Fibroblast of lung (primary cell): ENCODE data around the gene PMS1.

Source experiments
- CTCF ChIP-seq, 2 donors: IDR thresholded peaks in 1 of 2; conservative IDR thresholded peaks in 1 of 2; 1 replicate in 1 of 2; 2 replicates in 1 of 2; pipeline ENCODE4 v1.5.1; 2011 to 2012; ENCODE audit warnings: low read length in 2 of 2, control low read depth in 1 of 2, inconsistent platforms in 1 of 2, low read depth in 1 of 2, mild to moderate bottlenecking in 1 of 2
- EZH2 ChIP-seq: IDR thresholded peaks from 2 replicates; pipeline ENCODE4 v1.5.1; 2012; ENCODE audit warnings: low read length, control low read depth, mild to moderate bottlenecking; ENCODE audit errors: missing control alignments

- TF ChIP-seq CTCF (conservative IDR thresholded peaks at IDR 0.05 in 1 of 2, IDR thresholded peaks at IDR 0.05 in 1 of 2; ENCODE audit: low read depth in 1 of 2, low read length in 2 of 2) = no peak
- no peak for TF ChIP-seq EZH2
Observed at GRCh38 chr2:189860161-189860560, 75.9 kb downstream of the PMS1 start.
